NCI-H460 (cell line): Measurements from ENCODE around the gene ERBB4. TPM values are rescaled to one million over a fixed set of nuclear protein-coding genes. Genes with fewer than 3 reads are reported as not detected.

Source experiments
- DNase-seq: peaks from one replicate; pipeline ENCODE4 v3.0.0-alpha.2; 2016; ENCODE audit warnings: low read depth; ENCODE audit errors: extremely low read depth
- total RNA-seq: library from RNA; depleted of rRNA; stranded (reverse); fragments of >200 nt; shearing (Covaris generic); gene quantifications from 2 replicates; pipeline ENCODE4 v1.2.3, GENCODE V29; 2014

ERBB4 gene
- total RNA-seq, 1 experiment from 2014 or later, result 0.32 TPM

DNA sequence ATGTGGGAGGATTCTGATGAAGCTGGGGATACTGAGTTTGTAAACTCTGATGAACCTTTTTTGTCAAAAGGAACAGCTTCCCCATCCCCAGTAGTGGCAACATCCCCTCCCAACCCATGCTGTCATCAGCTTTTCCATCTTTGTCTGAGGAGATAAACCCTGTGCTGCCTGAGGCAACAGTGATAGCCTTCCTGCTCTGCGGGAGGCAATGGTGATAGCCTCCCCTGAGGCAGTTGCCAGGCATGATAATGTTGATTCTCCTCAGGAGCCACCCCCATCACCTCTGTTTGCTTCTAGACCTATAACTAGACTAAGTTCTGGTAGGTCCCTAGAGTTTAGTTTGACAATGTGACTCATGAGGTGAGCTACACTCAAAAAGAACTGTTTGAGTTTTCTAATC lies 97.5 kb downstream of the ERBB4 start:
- DNase-seq, result no peak

DNA sequence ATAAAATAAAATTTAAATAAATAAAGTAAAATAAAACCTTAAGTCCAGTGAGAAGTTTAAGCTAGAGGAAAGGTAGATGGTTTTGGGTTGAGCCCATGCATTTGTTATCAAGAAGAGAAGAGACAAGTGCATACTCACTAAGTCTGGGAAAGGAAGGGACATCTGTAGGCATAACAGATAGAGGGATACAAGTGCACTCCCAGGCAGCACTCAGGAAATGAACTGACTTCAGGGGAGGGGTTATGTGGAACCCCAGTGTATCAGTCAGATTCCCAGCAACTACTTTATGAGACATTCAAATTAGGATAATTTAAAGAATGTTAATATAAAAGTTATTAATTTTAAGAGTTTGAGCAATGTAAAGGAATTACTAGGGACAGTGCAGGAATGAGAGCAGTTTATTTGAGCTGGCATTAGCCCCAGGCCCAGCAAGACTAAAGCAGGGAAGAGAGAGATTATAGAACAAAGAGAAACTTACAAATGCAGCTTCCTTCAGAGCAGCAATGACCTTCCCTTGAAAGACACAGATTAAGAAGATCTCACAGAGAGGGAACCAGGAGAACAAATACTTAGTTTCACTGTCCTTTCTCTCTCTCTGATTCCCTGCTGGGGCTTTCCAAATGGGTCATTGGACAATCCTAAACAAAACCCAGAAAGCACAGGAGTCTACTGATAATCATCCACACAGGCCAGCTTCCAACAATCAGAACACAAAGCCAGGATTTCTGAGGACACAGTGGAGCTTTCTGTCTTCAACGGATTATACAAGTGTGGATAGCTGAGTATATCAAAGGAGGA lies 109.7 kb downstream of the ERBB4 start:
- DNase-seq, result no peak

DNA sequence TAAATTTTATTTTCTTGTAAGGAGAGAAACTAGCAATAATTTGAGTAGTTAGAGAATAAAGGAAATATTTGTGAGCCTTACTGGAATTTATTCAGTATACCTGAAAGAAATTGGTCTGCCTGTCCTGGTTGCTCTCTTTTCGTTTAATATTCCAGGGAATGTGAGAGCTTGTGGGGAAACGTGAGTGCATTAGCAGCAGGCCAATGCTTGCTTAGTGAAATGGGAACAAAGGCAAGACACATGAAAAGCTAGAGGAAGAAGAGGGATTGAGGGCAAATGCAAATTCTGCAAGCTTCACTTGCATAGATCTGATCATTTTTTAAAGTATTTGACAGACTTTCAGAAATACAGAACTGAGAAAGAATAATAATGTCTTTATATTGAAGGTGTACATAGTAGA lies 111.0 kb downstream of the ERBB4 start:
- DNase-seq, result no peak

DNA sequence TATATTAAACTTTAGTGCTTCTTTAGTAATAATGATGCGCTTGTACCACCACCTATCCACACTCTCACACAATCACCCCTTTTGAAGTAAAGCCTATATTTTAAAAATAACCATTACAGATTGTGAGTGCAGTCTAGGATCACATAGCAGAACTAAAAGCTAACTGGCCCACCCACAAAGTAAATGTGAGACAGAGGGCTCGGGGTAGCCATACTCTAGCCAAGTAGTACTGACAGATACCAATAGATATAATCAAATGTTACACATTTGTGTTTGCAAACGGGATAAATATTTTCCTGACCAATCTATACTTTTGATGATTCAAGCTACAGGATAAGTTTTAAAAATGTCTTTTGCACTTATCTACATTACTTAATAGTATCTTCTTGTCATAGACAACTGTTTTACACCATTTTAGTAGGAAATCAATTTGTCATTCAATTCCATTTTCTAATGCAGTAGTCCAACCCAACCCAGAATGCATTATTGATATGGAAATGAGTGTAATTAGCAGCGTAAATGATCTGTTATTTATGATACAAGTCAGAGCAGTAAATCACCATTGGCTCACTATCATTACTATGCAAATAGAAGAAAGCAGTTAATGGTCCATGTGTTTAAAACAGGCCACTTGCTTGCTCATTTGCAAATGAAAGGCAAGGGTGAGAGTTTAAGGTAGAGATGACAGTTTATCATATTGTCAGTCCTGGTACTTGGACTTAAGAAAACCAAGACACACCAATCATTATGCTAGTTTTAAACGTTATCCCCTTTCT lies 111.8 kb downstream of the ERBB4 start:
- no peak for DNase-seq

DNA sequence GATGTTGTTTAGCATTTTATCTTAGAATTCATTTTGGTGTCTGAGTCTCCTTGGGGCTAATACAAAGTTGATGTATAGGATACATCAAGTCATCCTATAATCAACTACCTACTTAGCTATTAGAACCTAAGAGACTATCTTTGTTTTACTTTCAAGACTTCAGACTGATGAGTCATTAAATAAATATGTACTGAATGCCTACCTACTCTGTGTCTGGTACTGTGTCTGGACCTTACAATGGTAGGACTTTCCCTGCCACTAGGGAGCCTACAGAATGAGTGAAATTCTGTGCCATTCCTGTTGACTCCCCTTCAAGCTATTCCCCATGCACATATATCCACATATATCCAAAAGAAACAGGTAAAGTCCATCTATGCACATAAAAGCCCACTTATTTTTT lies 114.5 kb downstream of the ERBB4 start:
- no peak for DNase-seq

DNA sequence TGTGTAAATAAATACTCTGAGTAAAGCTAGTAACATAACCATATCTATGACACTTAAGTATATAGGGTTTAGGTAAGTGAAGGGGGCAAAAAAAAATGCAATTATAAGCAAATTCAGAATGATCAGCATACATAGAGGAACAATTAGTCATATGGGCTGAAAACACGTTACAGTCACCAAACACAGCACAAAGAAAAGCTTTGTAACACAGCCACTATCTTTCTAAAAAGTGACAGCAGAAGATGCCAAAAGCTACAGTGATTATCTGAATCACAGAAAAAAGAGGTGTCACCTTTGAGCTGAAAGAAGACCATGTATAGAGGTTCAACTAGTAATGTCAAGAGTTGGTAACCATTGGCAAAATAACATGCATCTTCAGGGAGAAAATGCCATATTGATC lies 115.5 kb downstream of the ERBB4 start:
- no peak for DNase-seq

DNA sequence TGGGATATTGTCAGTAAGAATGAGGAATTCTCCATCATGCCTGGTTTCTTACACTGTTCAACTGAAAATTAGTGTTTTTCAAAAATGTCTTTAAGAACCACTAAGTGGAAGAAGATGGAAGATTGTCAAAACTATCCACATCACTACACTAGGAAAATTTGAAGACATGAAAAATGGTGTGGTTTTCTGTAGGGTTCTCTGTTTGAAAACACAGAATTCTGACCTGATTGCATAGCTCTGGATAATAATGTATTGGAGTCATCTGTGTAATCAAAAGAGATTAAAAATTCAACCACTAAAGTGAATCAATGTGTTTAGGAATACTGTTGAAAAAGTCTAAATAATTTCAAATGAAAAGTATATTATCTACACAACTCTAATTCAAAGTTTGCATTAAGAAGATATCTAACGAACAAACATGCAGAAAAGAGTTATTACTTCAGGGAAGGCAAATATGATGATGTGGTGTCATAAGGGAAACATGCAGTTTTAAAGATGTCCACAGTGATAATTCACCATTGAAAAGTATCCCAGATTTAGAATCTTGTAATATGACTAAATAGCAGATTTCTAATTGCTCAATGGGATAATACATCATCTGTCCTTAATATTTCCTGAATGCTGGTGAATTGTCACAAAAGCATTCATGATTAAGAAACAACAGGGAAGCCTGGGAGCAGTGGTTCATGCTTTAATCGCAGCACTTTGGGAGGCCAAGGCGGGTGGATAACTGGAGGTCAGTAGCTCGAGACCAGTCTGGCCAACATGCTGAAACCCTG lies 116.9 kb downstream of the ERBB4 start:
- no peak for DNase-seq

DNA sequence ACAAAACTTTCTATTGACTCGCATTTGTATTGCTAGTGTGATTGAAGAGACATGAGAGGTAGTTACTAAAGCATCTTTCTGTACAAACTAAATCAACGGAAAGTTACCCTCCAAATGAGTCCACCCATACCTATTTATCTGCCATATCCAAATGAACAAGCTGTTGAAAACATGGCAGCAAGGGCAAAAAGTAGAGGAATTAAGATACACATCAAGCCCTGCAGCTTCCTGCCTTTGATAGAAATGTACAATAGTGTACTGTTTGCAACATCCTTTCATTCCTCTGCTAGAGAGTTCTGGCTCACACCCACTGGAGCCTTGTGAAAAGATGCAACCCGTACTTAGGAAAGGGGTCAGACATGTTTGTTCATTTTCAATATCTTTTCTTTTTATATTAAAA lies 122.5 kb downstream of the ERBB4 start:
- no peak for DNase-seq

DNA sequence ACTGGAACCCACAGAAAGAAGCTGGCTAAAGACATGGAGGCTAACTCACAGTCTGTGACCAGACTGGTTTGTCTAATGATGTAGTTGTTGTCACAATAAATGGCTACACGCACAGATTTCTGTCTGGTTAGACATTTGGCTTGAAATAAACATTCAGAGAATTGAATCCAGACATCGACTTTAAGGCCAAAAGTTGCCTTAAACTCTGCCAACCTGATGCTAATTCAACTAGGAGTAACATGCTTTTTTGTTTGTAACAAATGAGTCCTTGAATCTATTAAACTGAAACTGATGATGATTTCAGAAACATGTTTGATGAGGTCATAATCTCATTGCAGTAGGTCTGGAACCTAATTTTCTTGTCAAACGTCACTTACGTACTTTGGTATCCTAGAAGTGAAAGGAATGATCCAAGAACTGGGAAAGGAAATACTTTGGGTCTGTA lies 123.8 kb downstream of the ERBB4 start:
- no peak for DNase-seq

DNA sequence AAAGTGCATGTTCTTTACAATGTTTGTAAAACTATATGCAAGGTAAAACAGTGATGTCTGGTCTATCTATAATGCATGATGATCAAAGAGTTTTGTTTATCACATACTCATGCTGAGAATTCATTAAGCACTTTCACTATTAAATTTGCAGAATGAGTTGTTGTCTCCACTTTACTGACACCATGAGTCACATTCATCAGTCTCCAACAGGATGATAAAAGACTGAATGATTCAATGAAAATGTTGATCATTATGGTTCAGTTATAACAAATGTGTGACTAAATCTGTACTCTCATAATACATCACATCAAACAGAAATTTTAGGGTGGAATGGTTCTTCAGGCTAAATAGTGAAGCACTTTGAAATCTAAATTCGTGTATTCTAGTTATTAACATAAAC lies 129.0 kb downstream of the ERBB4 start:
- no peak for DNase-seq

DNA sequence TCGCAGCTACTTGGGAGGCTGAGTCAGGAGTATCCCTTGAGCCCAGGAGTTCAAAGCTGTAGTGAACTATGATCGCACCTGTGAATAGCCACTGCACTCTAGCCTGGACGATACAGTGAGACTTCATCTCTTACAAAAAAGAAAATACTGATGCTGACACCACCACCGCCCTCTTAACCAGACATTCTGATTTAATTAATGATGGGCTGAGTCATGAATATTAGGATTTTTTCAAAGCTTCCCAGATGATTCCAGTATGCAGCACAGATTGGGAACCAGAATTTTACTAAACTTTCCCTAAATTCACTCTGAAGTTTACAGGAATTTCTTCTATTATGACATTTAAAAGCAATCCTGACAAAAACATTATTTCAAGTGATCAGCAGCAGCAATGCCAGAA lies 130.1 kb downstream of the ERBB4 start:
- no peak for DNase-seq

DNA sequence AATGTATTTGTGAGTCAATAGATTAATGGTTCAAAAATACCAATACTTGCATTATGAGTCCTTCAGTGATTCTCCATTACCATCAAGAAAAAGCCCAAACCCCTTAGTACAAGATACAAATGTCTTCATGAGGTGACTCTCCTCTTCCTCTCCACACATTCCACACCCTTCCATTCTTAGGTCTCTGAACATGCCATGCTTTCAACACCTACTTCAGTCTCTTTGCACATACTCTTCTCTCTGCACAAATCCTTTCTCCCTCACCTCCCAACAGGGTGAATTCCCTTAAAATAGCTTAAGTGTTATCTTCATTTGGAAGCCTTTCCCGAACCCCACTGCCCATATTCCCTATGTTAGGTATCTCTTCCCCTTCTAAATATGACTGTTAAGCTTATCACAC lies 131.9 kb downstream of the ERBB4 start:
- no peak for DNase-seq

DNA sequence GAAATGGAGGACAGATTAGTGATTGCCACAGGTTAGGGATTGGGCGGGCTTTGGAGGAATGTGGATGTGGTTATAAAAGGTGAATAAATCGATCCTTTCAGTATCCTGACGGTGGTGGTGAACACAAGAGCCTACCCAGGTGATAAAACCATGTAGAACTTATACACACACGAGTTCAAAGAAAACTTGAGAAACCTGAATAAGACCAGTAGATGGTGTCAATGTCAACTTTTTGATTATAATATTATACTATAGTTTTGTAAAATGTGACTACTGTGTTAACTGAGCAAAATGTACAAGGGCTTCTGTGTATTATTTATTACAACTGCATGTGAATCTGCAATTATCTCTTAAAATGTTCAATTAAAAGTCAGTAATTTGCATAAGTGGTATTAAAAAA lies 136.3 kb downstream of the ERBB4 start:
- no peak for DNase-seq

DNA sequence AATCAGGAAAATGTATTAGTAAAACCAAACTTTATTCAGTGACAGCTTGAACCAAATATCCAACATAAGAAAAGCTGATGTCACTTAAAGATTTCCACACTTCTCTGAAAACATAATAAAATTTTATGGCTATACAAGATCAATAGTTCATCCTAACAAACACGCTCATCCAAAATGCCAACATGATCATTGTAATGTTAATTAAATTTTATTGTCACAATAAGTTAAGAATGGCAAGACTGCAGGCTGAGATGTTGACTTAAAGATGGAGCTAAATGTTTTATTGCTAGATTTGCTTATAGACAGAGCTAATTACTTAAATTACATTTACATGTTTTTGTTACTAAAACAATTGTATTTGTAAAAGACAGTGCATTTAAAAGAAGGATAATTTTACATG lies 140.3 kb downstream of the ERBB4 start:
- no peak for DNase-seq

DNA sequence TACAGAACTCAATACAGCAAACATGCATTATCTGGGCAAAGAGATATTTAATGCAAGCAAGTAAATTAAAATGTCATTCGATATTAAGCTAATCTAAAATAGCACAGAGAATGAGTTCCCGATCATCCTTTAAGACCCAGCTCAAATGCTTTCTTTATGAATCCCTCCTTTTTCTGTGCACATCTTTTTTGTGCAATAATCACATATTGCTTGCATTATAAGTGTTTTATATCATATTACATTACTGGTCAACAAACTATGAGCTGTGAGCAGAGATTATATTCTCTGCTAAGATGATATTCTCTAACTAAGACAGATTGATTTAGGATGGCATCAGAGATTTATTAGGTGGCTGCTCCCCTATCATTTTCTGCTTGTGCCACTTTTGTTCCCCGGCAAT lies 146.1 kb downstream of the ERBB4 start:
- DNase-seq, result no peak

DNA sequence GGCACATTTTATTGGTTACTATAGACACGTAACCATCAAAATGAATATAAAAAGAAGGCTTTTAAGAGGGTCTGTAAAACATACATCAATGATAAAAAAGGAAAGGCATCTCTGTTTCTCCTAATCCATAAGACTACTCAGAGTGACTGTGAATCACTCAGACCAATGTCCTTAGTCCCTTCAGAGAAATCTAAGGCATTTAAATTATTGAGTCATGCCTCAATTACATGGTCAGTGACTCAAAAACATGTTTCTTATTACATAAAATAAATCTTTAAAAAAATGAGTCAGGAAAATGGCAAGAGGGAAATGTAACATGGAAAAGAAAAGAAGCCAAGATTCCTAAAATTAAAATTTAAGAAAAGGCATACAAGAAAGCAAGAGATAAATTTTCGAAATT lies 146.6 kb downstream of the ERBB4 start:
- DNase-seq, result no peak

DNA sequence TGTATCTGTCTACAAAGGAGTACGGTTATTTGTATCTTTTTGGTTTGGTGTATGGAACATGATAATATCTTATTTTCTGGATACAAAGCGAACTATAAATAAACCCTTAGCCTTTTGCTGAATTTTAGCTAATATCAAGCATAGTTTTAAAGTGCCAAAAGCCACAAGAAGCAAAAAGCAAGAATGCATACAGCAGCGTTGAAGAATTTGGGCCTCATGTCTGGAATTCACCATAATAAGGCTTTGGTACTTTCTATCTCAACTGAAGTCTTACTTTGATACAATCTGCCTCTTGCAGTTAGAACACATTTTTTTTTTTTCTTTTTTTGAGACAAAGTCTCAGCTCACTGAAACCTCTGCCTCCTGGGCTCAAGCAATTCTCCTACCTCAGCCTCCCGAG lies 151.5 kb downstream of the ERBB4 start:
- DNase-seq, result no peak

DNA sequence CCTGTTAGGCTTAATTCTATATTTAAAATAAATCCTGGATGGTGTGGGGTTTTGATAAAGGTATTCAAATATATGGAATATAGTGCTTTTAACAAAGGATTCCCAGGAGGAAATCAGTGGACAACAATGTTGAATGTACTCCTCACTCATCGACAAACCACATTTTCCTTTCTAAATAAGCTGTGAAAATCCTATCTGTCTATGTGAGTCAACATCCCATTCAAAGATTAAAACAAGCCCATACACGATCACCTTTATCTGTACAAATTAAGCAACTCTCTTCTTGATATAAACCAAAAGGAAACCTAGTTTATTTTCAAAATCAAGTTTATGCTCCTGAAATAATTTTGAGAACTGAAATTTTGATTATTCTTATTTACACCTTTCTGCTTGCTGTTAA lies 153.4 kb downstream of the ERBB4 start:
- DNase-seq, result no peak

DNA sequence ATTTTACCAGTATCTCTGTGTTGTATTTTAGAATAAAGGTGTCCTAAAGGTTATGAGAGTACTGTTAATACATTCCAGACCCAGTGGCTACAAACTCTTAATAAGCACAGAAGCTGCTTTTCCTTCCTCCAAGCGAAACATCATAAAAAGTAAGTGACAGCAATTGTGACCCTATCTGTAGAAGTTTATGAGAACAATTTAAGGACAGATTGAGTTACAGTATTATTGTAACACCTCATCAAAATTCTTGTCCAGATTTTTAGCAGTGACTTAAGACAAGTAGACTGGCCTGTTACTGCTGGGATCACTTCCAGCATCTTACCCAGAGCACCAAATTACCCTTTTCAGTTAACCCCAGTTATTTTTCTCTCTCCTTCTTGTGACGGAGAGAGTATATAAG lies 154.6 kb downstream of the ERBB4 start:
- DNase-seq, result no peak

DNA sequence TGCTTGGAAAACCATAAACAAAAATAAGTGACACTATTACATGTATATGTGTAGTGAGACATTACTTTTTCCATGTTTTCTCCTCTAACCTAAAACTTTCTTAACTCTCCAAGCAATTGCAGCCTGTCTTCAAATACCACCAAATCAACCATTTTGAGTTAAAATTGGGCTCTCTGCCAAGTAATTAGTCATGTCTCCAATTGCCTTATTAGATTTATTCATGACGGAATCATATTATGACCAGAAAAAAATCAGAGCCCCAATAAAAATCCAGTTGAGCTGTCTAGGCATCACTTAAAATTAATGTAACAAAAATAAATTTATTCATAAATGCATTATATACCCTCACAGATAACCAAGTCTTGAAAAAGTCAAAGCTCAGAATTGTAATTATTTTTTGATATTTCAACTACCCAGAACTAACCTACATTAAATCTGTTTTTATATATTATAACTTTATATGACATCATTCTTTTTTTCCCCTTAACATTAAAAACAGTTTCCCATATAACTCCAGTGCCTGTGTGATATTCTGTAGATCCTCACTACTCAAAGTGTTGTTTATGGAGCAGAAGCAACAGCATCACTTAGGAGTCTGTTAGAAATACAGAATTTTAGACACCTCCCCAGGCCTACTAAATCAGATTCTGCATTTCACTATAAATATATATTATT lies 157.0 kb downstream of the ERBB4 start:
- DNase-seq, result no peak

DNA sequence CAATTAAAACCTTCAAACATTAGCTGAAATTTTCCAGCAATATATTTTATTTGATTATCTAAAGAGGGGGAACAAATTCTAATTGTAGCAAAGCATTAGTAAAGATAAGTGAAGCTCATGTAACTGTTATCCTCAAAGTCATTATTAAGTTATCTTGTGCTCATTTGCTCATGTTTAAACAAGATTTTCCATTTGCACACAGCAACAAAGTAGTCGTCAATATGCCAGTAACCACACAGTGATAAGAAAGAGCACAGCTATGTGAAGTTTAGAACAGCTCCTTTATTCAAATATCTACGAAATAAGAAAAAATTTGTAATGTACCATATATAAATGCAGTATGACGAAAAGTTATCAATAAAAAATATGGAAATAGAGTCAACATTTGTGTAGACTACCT lies 159.5 kb downstream of the ERBB4 start:
- DNase-seq, result no peak
